ENCODE results near the gene KEAP1.
"Not testable (repeated sequence)": the region's sequence is repeated elsewhere in the genome, so short reads cannot be mapped to it uniquely, and the experiment has no call there.

KEAP1 gene

GRCh38 chr19:10503002-10503789 lies at the start of gene KEAP1:
Gene KEAP1, minus strand, starts transcription at chr19:10503356. Its CDS starts 3,323 bp downstream, at chr19:10500033.
- H3K36me3 ChIP-seq (ENCODE audit: insufficient read depth, low read length): peaks cover 17% of the 10 kb centered on the region

DNA sequence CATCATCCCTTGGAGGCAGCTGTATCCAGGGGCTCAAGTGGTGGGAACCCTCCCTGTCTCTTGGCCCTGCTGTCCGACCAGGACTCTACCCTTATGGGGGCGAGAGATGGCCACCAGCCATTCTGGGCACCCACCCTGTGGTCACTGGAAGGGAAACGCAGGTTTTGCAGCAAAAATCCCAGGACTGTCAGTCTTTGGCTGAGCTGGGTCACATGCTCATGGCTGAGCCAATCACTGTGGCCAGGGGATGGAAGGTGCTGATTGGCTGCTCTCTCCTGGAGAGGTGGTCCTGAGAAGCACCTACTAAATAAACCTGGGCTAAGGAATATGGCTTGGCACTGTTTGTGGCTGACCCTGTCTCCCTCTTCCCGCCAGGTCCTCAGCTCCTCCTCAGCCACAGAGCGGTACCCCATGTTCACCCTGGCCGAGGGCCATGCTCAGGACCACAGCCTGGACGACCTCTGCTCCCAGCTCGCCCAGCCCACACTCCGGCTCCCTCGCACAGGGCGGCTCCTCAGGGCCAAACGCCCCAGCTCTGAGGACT lies 49.4 kb upstream of the KEAP1 start:
- Histone ChIP-seq H3K27me3 (ENCODE audit: control insufficient read depth in 1 of 2, insufficient read depth in 2 of 2, low read length in 2 of 2) (no peaks in the 10 kb centered on the region), H3K4me3 (ENCODE audit: low read depth in 1 of 2, low read length in 2 of 2) (no peak overlapping the region), H3K36me3 (ENCODE audit: insufficient read depth, low read length) (peaks cover 64% of the 10 kb centered on the region), H3K9ac (ENCODE audit: low read length) (no peak overlapping the region), H3K27ac (ENCODE audit: low read depth, low read length) (no peak overlapping the region), H3K9me3 (ENCODE audit: low read length) (no peaks in the 10 kb centered on the region), H3K4me1 (ENCODE audit: insufficient read depth, low read length) (no peaks in the 10 kb centered on the region)

More at GRCh38 chr19:10503002-10503789, at the start of gene KEAP1:
- peak within 1 kb of the TSS; percentile 66 to 82 for H3K4me3 ChIP-seq (ENCODE audit: low read depth in 1 of 2, low read length in 2 of 2)
- peak within 1 kb of the TSS; percentile 76 for H3K9ac ChIP-seq (ENCODE audit: low read length)
- H3K4me1 ChIP-seq (ENCODE audit: insufficient read depth, low read length): peaks cover 30% of the 10 kb centered on the region
- no peaks in the 10 kb centered on the region for H3K9me3 ChIP-seq (ENCODE audit: low read length)
- no peaks in the 10 kb centered on the region for H3K27me3 ChIP-seq (ENCODE audit: control insufficient read depth in 1 of 2, insufficient read depth in 2 of 2, low read length in 2 of 2)
- peak within 1 kb of the TSS; percentile 100 for H3K27ac ChIP-seq (ENCODE audit: low read depth, low read length)

DNA sequence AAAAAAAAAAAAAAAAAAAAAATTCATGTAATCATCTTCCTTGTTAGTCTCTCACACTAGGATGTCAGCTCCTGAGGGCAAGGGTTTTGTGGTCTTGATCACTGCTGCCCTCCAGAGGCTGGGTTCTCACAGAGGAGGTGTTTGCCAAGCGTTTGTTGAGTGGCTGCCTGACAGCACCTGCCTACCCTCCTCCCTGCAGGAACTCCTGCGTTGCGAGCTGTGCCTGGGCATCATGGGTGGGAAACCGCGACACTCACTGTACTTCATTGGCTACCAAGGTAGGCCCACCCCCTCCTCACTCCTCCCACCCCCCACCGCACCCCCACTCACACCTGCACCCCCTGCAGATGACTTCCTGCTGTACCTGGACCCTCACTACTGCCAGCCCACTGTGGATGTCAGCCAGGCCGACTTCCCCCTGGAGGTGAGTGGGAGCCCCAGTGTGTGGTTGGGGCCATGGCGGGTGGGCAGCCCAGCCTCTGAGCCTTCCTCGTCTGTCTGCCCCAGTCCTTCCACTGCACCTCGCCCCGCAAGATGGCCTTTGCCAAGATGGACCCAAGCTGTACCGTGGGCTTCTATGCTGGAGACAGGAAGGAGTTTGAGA lies 48.6 kb upstream of the KEAP1 start:
- Histone ChIP-seq H3K4me1 (ENCODE audit: insufficient read depth, low read length) (no peaks in the 10 kb centered on the region), H3K36me3 (ENCODE audit: insufficient read depth, low read length) (peaks cover 68% of the 10 kb centered on the region), H3K4me3 (ENCODE audit: low read depth in 1 of 2, low read length in 2 of 2) (no peak overlapping the region), H3K27ac (ENCODE audit: low read depth, low read length) (no peak overlapping the region), H3K9ac (ENCODE audit: low read length) (no peak overlapping the region), H3K9me3 (ENCODE audit: low read length) (no peaks in the 10 kb centered on the region), H3K27me3 (ENCODE audit: control insufficient read depth in 1 of 2, insufficient read depth in 2 of 2, low read length in 2 of 2) (no peaks in the 10 kb centered on the region)

- not testable (repeated sequence) for H3K27ac ChIP-seq (ENCODE audit: low read depth, low read length); H3K4me1 ChIP-seq (ENCODE audit: insufficient read depth, low read length); H3K9me3 ChIP-seq (ENCODE audit: low read length); H3K9ac ChIP-seq (ENCODE audit: low read length); H3K4me3 ChIP-seq (ENCODE audit: low read depth in 1 of 2, low read length in 2 of 2); H3K27me3 ChIP-seq (ENCODE audit: control insufficient read depth in 1 of 2, insufficient read depth in 2 of 2, low read length in 2 of 2)
- H3K36me3 ChIP-seq (ENCODE audit: insufficient read depth, low read length): peaks cover 68% of the 10 kb centered on the region
Measured at GRCh38 chr19:10551006-10551405, 47.9 kb upstream of the KEAP1 start.

- H3K27ac ChIP-seq (ENCODE audit: low read depth, low read length): no peak overlapping the region
- H3K27me3 ChIP-seq (ENCODE audit: control insufficient read depth in 1 of 2, insufficient read depth in 2 of 2, low read length in 2 of 2): no peaks in the 10 kb centered on the region
- H3K4me1 ChIP-seq (ENCODE audit: insufficient read depth, low read length): peaks cover under 1% of the 10 kb centered on the region
- no peaks in the 10 kb centered on the region for H3K9me3 ChIP-seq (ENCODE audit: low read length)
- H3K9ac ChIP-seq (ENCODE audit: low read length): no peak overlapping the region
- H3K36me3 ChIP-seq (ENCODE audit: insufficient read depth, low read length): peaks cover 62% of the 10 kb centered on the region
- no peak overlapping the region for H3K4me3 ChIP-seq (ENCODE audit: low read depth in 1 of 2, low read length in 2 of 2)
Measured at GRCh38 chr19:10550336-10550735, 47.2 kb upstream of the KEAP1 start.

GRCh38 chr19:10549733-10550132 lies 46.6 kb upstream of the KEAP1 start:
- Histone ChIP-seq H3K9me3 (ENCODE audit: low read length) (no peaks in the 10 kb centered on the region), H3K27ac (ENCODE audit: low read depth, low read length) (no peak overlapping the region), H3K36me3 (ENCODE audit: insufficient read depth, low read length) (peaks cover 56% of the 10 kb centered on the region), H3K27me3 (ENCODE audit: control insufficient read depth in 1 of 2, insufficient read depth in 2 of 2, low read length in 2 of 2) (no peaks in the 10 kb centered on the region), H3K4me1 (ENCODE audit: insufficient read depth, low read length) (peaks cover 7% of the 10 kb centered on the region), H3K4me3 (ENCODE audit: low read depth in 1 of 2, low read length in 2 of 2) (no peak overlapping the region), H3K9ac (ENCODE audit: low read length) (no peak overlapping the region)

GRCh38 chr19:10548746-10549276 lies 45.7 kb upstream of the KEAP1 start:
- Histone ChIP-seq H3K27ac (ENCODE audit: low read depth, low read length) (no peak overlapping the region), H3K4me3 (ENCODE audit: low read depth in 1 of 2, low read length in 2 of 2) (no peak overlapping the region), H3K4me1 (ENCODE audit: insufficient read depth, low read length) (peaks cover 11% of the 10 kb centered on the region), H3K36me3 (ENCODE audit: insufficient read depth, low read length) (peaks cover 47% of the 10 kb centered on the region), H3K9ac (ENCODE audit: low read length) (no peak overlapping the region), H3K9me3 (ENCODE audit: low read length) (no peaks in the 10 kb centered on the region), H3K27me3 (ENCODE audit: control insufficient read depth in 1 of 2, insufficient read depth in 2 of 2, low read length in 2 of 2) (no peaks in the 10 kb centered on the region)

GRCh38 chr19:10546817-10547216 lies 43.7 kb upstream of the KEAP1 start:
- Histone ChIP-seq H3K36me3 (ENCODE audit: insufficient read depth, low read length) (peaks cover 28% of the 10 kb centered on the region), H3K9ac (ENCODE audit: low read length) (no peak overlapping the region), H3K4me1 (ENCODE audit: insufficient read depth, low read length) (peaks cover 16% of the 10 kb centered on the region), H3K27ac (ENCODE audit: low read depth, low read length) (no peak overlapping the region), H3K27me3 (ENCODE audit: control insufficient read depth in 1 of 2, insufficient read depth in 2 of 2, low read length in 2 of 2) (no peaks in the 10 kb centered on the region), H3K9me3 (ENCODE audit: low read length) (no peaks in the 10 kb centered on the region), H3K4me3 (ENCODE audit: low read depth in 1 of 2, low read length in 2 of 2) (no peak overlapping the region)

GRCh38 chr19:10544753-10545251 lies 41.6 kb upstream of the KEAP1 start:
- Histone ChIP-seq H3K4me1 (ENCODE audit: insufficient read depth, low read length) (peaks cover 16% of the 10 kb centered on the region), H3K4me3 (ENCODE audit: low read depth in 1 of 2, low read length in 2 of 2) (peak overlapping the region; percentile 83 to 97), H3K9me3 (ENCODE audit: low read length) (no peaks in the 10 kb centered on the region), H3K9ac (ENCODE audit: low read length) (peak overlapping the region; percentile 50), H3K36me3 (ENCODE audit: insufficient read depth, low read length) (peaks cover 19% of the 10 kb centered on the region), H3K27ac (ENCODE audit: low read depth, low read length) (peak overlapping the region; percentile 90), H3K27me3 (ENCODE audit: control insufficient read depth in 1 of 2, insufficient read depth in 2 of 2, low read length in 2 of 2) (no peaks in the 10 kb centered on the region)

GRCh38 chr19:10544242-10544752 lies 41.1 kb upstream of the KEAP1 start:
- peaks cover 16% of the 10 kb centered on the region for H3K4me1 ChIP-seq (ENCODE audit: insufficient read depth, low read length)
- no peaks in the 10 kb centered on the region for H3K9me3 ChIP-seq (ENCODE audit: low read length)

More at GRCh38 chr19:10544242-10544752, 41.1 kb upstream of the KEAP1 start:
- H3K9ac ChIP-seq (ENCODE audit: low read length): peak overlapping the region; percentile 50
- peak overlapping the region; percentile 90 for H3K27ac ChIP-seq (ENCODE audit: low read depth, low read length)
- peak overlapping the region; percentile 83 to 97 for H3K4me3 ChIP-seq (ENCODE audit: low read depth in 1 of 2, low read length in 2 of 2)
- H3K36me3 ChIP-seq (ENCODE audit: insufficient read depth, low read length): peaks cover 15% of the 10 kb centered on the region
- H3K27me3 ChIP-seq (ENCODE audit: control insufficient read depth in 1 of 2, insufficient read depth in 2 of 2, low read length in 2 of 2): no peaks in the 10 kb centered on the region

Measured in muscle layer of colon (tissue), 2 donors.